Stimulated activated CD4-positive, alpha-beta T cell treated with anti-CD3 and anti-CD28 coated beads, Interleukin-12 subunit alpha, Interleukin-12 subunit beta, amount 100 ng/mL, for 24 hours (primary cell): Measurements from ENCODE around the gene SPOCK1.

Experiments used
- DNase-seq, 2 experiments: peaks; one replicate each; pipeline ENCODE4 v3.0.0-alpha.2; 2020; ENCODE audit warnings: low read depth in 2 of 2

Gene SPOCK1

DNA sequence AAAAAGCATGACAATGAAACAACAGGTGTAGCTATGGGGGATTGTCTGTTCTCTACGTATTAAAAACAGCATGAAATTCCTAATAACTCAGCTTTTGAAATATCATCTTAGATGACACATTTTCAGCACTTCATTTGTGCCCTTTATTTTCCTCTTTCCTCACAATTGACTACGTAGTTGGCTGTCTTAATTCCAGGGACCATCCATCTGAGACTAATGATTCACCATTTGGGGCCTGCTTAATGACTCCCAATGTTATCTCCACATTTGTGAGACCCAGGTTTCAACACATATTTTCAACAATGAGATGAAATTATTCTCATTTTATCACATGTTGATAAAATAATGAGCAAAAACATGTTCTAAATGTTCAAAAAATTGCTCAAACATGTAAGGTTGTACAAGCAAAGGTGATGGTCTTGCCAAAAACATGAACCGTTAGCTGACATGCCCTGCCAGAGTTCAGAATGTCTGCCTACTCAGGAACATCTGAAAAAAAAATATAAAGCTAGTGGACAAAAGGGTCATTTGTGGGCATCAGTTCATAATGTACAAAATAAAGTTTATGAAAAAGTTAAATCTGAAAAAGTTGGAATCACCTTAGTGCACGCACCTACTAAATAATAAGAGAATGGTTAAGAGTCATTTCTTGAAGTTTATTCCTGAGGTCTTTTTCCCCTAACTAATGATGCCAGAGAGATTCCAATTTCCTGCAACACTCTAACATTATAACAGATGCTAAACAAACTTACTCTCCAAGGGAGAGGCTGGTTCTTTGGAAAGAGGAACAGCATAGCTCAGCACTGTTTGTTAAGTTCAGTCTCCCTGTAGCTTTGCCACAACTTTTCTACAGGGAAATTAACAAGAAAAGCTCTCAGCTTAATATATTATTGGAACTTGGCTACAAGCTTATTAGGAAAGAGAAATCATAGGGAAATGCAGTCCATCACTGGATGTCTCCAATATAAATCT, 275.5 kb downstream of the SPOCK1 start:
- no peak for DNase-seq

DNA sequence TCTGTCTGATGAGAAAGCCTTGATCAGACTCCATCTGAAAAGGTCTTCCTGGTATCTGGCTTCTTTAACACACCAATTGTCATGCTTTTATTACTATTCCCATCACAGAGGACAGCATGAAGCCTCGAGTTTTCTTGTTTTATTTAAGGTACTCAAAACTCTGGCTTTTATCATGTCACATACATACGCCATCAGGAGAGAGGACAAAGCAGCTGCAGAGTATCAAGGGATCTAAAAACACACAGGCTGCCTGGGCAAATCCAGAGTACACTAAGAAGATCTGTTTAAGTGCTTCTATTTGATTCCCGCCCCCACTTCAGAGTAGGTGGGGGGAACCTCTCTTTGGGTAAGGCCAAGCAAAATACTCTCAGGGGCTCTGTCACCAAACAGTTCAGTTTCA, 277.2 kb downstream of the SPOCK1 start:
- DNase-seq: no peak

DNA sequence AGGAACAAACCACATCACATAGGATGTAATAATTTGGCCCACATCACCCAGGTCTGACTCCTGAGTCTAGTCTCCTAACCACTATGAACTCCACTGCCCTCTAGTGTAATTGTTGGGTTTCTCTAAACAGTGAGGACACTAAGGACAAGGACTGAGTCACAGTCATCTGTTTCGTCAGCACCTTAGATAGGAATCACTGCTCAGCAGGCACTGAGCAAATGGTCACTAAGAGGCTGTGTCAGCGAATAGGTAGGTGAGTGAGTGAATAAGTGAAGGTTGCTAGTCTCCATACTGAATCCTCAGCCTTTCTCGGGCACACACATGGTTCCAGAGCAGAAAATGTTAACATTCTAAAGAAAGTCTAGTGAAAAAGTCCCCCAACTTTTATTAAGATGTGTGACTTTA, 278.6 kb downstream of the SPOCK1 start:
- no peak for DNase-seq

DNA sequence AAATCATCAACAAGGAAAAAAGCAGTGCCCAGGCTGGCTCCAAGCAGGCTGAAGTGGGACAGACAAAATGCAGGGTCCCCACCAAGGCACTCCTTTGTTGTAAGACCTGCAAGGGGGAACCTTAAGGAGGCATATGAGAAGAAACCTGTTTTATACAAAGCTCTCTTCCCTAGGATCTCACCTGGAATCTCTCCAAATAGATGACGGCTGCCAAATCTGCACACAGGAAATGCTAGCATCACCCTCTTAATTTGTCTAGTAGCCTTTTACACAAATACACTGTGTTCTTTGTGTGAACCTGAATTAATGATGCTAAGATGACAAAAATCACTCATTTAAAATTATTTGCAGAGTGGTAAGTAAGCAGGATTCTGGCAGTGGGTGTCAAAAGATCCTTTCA, 280.2 kb downstream of the SPOCK1 start:
- no peak for DNase-seq

DNA sequence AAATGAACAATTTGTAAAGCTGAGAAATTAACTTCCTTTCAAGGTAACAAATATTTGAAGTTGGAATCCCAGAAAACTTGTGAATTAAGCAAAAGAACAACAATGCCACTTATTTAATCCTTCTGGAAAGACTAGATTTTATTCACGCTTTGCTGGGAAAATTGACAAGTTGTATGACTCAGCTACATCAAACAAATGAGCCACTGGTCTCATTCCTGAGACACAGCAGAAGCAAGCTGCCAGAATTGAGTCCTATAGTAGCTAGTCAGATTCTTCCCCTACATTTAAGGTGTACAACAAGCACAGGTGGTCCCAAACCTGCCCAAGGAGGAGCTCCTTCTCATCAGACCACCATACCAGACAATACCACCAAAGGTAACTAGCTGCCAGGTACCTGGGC, 280.7 kb downstream of the SPOCK1 start:
- DNase-seq: no peak

DNA sequence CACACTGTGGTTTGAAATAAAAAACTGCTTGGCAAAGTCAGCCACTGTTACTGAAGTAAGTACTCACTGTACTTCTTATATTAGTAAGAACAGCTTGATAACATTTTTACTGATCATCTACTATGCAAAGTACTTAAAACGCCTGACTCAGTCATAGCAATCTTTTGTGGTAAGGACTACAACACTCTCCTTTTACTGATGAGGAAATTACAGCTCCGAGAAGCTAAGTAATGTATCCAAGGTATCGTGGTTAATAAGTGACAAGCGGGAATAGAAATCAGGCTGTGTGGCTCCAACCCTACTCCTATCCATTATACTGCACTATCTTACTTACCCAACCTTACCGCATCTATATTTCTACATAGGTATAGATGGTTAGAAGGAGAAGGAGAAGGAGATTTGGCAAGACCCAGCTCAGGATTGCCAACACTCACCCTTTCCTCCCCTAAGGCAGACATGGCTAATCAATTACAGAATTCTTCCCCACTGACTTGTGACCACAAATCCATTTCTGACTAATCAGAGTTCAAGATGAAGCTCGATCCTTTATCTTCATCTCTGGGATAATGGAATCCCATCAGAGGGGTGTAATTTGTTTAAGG, 281.4 kb downstream of the SPOCK1 start:
- no peak for DNase-seq

DNA sequence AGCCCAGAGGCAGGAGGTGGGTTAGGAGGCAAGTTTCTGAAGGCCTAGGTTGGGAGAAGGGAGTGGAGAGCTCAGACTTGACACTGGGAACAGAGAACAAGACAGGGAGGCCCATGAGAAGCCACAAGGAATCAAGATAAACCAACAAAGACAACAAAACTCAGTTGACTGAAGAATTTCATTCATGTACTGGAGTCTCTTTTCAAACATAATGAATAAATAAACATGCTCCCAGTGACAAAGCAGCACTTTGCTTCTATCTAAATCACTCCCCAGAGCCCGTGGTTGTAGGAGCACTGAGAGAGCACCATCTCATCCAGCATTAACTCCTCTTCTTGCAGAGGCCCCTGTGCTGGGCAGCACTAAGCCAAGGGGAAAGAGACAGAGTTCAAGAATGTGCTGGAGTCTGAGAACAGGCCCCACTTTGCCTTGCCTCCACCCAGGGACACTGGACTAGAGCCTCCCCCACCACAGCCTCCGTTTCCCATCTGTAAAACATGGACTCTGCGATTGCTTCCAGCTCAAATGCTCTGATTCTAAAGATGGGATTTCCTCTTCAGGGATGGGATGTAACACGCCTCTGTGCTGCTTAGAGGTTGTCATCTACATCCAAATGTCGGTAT, 282.0 kb downstream of the SPOCK1 start:
- DNase-seq: no peak

DNA sequence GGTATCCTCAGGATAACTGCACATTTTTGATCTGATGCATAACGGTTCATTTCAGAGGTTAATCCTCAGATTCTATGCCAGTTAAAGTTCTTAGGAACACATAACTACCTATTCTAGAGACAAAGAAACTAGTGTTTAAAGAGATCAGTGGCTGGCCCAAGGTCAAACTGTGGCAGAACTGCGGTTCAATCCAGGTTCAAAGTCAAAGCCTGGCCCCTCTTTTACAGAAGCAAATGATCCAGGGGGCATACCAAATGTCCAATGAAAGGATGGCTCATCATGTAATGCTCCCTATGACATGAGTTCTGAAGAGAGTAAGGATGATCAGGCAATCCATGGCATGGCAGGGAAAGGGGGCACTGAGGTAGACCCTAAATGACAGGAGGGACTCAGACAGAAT, 283.3 kb downstream of the SPOCK1 start:
- no peak for DNase-seq

DNA sequence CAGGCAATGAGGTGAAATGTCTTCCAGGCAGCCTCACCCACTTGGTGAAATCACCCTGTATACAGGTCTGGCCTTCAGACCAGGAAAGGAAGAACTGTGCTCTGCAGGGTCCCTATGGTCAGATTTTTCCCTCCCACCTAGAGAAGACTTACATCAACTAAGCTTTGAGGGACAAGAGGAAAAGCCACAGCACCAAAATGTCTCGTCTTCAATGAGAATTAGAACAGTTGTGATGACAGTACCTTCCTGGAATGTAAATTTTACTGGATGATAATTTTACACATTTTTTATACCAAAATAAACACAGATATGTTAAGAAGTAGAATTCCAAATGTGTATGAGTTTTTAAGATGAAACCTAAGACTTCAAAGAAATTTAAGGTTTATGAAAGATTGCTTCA, 283.9 kb downstream of the SPOCK1 start:
- DNase-seq: no peak

DNA sequence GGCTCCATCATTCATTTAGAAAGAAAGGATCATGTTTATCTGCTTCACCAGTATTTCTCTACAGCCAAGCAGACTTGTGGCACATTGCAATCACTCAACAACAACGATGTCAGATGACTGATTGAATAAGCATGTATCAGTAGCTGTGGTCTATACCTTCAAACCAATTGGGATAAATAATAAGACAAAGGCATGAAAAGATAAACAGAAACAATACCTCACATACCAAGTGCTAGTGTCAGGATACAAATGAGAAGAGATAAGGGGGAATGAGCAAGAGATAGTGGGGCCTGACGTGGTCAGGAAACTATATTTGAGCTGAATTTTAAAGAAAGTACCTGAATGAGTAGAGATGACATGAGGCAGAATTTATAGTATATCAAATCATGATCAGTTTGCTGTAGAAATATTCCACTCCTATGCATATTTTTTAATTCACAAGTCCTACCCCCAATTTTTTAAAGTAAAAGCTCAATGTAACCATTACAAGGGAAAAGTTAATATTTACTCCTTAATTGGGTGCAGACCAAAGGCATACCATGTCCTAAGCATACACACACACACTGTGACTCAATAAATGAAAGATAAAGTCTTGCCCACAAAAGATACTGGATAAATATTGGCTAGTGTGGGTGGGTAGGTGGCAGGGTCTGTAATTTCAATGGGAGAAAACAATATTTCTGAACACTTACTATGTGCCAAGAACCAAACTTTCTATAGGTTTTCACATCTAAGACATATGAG, 284.5 kb downstream of the SPOCK1 start:
- DNase-seq: no peak

DNA sequence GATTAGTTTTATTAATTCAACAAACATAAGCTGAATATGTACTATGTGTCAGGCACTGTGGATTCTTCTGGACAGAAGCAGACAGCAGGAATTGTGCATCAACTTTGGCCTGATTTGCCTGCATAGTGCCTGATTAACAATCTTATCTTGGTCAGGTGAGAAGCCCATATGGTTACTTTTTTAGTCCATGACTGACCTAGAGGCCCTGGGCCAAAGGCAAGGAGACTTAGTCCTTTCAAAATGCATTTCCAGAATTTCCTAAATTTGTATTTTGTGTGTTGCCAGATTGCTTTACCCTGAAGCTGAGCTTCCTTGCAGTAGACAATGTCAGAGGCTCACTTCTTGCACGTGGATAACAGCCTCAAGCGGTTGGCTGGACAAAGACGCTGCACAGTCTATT, 286.7 kb downstream of the SPOCK1 start:
- DNase-seq: no peak

DNA sequence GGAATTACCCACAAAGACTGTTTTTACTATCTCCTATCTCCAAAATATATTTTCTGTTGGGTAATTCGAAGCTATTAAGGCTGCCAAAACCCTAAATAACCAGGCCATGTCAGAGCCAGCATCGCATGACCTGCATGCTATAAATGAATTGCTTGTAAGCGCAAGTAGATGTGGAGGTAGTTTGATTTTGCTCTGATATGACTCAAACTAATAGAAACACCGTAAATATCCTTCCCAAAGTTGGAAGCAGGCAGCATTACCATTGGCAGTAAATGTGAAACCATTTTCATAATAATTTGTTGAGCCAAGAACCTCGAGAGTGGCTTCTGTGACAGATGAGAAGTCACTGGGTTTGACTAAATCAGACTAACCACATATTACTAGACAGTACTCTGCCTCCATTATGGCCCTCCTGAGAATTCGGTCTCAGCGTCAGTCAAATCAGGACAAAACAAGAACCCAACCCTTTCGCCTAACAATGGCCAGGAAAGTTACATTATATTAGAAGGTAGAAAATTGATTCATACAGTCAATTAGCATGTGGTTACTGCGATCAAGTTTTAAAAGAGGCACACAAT, 289.8 kb downstream of the SPOCK1 start:
- DNase-seq: no peak

DNA sequence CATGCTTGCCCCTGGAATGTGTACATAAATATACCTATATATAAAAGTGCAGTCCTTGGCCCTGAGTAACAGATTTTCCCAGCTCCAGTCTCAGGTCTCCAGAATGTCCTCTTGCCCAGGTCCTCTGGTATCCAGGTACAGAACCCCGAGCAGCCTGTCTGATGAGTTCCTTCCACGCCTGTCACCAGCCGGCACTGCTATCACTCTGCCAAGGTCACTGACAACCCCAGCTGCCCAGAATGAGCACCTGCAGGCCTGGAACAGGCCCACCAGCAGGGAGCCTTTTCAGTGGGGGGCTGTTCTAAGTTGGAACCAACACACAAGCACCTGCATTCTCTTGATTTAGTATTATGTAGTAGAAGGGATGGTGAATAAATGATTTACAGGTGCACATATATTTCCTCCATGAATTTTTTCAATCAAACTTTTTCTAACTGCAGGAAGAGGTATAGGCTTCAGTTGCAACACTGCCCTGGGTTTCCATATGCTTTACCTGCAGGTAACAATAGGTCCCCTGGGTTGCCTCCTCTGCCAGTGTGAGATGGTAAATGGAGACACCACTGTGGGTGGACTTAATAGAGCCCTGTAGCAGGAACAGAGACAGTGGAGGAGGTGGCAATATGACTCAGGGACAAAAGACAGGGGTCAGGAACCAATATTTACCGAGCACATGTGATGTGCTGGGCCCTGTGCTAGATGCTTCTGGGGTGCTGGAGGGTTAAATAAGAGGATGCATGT, 291.9 kb downstream of the SPOCK1 start:
- DNase-seq: no peak

DNA sequence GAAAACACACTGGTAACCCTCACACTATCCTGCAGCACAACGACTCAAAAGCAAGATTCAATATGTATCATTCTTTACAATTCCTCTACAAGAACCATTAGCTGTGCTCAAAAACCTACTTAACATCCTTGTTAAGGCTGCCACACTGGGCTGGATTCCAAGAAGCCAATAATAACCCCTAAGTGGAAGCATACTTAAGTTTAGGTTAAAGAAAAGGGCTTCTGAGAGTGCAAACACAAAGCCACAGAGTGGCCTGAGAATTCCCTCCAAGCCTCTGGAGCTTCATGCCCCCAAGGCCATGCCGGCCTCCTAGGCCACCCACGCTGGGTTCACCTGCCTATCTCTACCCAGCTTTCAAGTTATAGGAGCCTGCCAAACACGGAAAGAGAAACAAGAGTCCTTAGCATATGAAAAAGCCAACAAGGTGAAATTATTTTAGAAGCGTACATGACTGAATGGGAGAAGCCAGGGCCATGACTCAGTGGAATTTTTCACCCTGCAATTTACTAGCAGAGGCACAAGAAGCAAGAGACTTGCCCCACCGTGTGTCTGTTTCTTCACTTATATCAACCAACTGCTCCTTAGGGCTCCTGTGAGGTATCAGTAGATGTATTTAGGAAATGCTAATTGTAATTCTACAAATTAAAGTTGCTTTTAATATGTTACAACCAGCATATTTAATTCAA, 293.0 kb downstream of the SPOCK1 start:
- no peak for DNase-seq

DNA sequence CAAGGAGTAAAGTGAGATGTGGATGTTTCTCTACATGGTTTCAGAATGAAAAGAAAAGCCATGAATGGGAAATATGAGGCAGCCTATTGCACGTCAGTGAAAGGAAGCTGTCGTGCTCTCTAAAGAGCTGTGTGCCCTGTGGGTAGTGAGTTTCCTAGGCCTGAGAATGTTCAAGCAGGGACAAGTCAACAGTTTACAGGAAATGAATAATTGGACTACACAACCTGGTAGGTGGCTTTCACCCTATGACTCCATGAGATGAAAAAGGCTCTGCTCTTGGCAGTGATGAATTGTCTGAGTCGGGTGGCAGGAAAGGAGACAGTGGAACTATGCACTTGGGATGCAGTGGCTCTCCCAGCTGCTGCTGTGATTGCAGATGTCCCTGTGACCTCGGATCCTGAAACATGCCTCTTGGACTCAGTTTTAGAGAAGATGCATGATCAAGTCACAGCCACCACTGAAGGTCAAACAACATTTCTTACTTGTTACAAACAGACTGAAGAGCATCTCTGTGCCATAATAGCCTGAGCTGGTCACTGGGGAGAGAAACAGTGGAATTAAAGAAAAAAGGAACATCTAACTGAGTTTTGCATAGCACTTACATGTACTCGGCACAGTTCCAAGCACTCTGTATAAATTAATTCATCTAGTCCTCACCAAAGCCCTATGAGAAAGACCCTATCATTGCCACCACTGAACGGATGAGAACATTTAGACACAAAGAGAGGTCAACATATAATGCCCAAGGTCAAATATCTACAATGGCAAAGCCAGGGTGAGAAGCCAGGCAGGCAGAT, 293.7 kb downstream of the SPOCK1 start:
- DNase-seq: no peak

DNA sequence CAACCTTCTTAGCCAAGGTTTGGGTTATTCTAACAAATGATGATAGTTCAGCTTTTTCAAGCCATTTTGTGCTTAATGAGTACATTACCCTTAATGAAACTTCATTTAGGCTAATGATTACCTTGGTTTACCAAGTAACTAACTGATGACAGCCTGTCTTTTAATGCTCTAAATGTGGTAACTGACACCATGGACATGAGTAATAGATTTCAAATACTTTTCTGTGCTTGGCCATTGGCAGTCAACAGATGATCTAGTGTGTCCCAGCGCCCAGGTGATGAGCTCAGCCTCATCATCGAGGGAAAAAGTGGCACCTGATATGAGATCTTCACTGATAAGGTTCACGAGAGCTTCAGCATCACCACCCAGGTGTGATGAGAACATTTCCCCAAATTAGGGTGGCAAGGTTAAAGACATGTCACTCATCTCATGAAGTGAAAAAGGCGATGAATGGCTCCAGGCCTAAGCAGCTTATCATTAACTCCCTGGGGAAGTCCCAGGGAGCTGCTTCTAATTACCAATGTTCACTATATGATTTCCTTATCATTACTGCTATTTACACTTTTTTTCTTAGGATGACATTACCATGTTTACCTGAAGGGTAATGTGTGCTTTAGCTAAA, 296.0 kb downstream of the SPOCK1 start:
- no peak for DNase-seq

DNA sequence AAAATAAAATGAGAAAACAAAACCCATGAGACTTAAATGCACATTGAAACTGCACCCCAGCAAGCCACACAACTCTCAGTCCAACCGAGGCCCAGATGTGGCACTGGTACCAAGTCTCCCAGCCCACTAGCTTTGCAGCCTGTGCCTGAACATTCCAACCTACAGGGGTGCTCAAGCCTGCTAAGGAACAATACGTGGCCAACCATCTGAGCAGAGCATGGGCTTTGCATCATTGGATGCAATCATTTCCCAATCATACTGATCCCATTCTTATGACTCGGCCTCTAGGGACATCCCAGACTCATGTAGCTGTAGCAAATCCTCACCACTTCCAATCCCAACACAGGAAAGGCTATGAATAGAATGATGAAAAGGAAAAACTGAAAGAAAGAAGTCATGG, 297.2 kb downstream of the SPOCK1 start:
- no peak for DNase-seq

DNA sequence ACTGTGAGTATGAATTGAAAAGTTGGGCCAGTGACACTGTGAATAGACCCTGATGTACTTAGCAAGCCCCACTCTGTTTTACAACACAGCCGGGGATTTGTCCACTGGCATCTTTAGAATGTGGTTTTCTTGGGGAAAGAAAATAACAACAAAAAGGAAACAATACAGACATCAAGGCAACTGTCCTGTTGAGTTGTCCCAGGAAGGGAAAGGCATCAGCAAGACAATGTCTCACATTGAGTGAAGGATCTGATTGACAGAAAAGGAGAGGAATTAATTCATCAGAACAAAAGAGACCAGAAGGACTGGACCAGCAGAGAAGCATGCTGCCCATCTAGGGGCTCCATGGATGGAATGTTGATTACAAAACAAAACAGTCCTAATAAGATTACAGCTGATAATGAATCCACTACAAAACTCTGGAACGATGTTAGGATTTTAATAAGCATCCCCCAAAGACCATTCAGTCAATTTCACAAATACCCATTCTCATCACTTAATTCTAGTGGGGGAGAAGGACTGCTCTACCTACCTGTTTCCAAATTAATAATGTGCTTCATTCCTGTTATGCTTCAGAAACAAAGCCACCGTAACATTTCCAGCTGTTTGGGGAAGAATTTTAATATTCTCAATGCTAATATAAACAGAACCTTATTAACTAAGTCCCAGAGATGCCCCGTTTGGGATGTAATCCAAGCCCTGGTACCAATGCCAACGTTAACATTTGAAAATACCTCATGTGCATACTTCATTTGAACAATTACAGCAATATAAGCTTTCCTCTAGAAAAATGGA, 298.0 kb downstream of the SPOCK1 start:
- no peak for DNase-seq
